Measurements from ENCODE around the gene UST. TPM values are rescaled to one million over a fixed set of nuclear protein-coding genes. Genes with fewer than 3 reads are reported as not detected.

Gene UST
- total and polyA plus RNA-seq, 2 of the 8 experiments (the other 6 are each of a cell fraction or from before 2014, with no cell fraction given), result 13.5 to 34.5 TPM

- POLR2A ChIA-PET (ENCODE audit: partially characterized antibody), result interaction anchor here (1.6 kb wide), 1 partner anchor 9 kb away, joined by 4 read pairs; no protein-coding TSS in a partner anchor
- no peak overlapping the region for H3K4me3 ChIP-seq (ENCODE audit: extremely low read depth in 1 of 4, insufficient read depth in 2 of 4, low read depth in 3 of 4, low read length in 4 of 4)
- no peak overlapping the region for H3K27ac ChIP-seq (ENCODE audit: low read depth, low read length)
- CTCF ChIA-PET (ENCODE audit: partially characterized antibody), result interaction anchor here (0.9 to 1.6 kb wide), 3 partner anchors 9 to 39 kb away, joined by 3 to 4 read pairs (median 4); no protein-coding TSS in a partner anchor
- H4K8ac ChIP-seq (ENCODE audit: extremely low read depth, insufficient read depth, low read length), result no peak overlapping the region
- no peak overlapping the region for H3K23ac ChIP-seq (ENCODE audit: insufficient read length)
- no peak overlapping the region for H2AFZ ChIP-seq (ENCODE audit: low read length)
- no peak overlapping the region for H4K5ac ChIP-seq (ENCODE audit: insufficient read length, low read depth, low read length)
- H3K18ac ChIP-seq (ENCODE audit: extremely low read depth, low read length), result no peak overlapping the region
- H3K36me3 ChIP-seq (ENCODE audit: control insufficient read depth in 2 of 4, insufficient read depth in 4 of 4, low read length in 3 of 4), result no peaks in the 10 kb centered on the region
- H3K9ac ChIP-seq (replicated peaks in 1 of 4; ENCODE audit: extremely low read depth in 1 of 4, low read depth in 3 of 4, low read length in 3 of 4), result no peak overlapping the region
- peaks cover 0 to 11% (median 6%) of the 10 kb centered on the region in 4 experiments; a peak in 5 of 7 replicates for H3K4me1 ChIP-seq (replicated peaks in 1 of 4; ENCODE audit: control insufficient read depth in 3 of 4, insufficient read depth in 4 of 4, low read length in 3 of 4)
- H3K79me1 ChIP-seq (ENCODE audit: low read depth, low read length), result peaks cover 8% of the 10 kb centered on the region; the same call in 1 of the 2 replicates
- peaks cover 2% of the 10 kb centered on the region; the same call in 1 of the 2 replicates for H3K23me2 ChIP-seq (ENCODE audit: low read depth, low read length)
- no peak overlapping the region for H2BK120ac ChIP-seq (replicated peaks; ENCODE audit: low read depth, low read length)
- H4K91ac ChIP-seq (replicated peaks; ENCODE audit: insufficient read length, low read length), result no peak overlapping the region
- H3K4me2 ChIP-seq (ENCODE audit: insufficient read depth in 1 of 2, low read depth in 2 of 2, low read length in 2 of 2), result no peak overlapping the region
- no peaks in the 10 kb centered on the region for H3K27me3 ChIP-seq (replicated peaks in 1 of 4; ENCODE audit: control insufficient read depth in 3 of 4, extremely low read depth in 1 of 4, insufficient read depth in 3 of 4, low read length in 3 of 4)
- no peak overlapping the region for H2BK20ac ChIP-seq (ENCODE audit: low read length)
- no peaks in the 10 kb centered on the region for H4K20me1 ChIP-seq (replicated peaks in 1 of 2; ENCODE audit: control insufficient read depth in 1 of 2, insufficient read depth in 2 of 2, low read length in 2 of 2)
- no peak overlapping the region for H2BK15ac ChIP-seq (ENCODE audit: low read length)
- no peak overlapping the region for H3K56ac ChIP-seq (replicated peaks; ENCODE audit: insufficient read length, low read depth, low read length)
- H3K79me2 ChIP-seq (ENCODE audit: control insufficient read depth in 1 of 2, insufficient read depth in 2 of 2, low read length in 2 of 2), result peaks cover 4 to 90% of the 10 kb centered on the region in 2 experiments; a peak in 3 of 4 replicates
- no peak overlapping the region for H2BK5ac ChIP-seq (ENCODE audit: low read depth, low read length)
- FAIRE-seq (no peak), DNase-seq (ENCODE audit: low read depth in 1 of 2, low spot score in 2 of 2) (no peak)
- H2AK5ac ChIP-seq (ENCODE audit: low read depth, low read length), result no peak overlapping the region
- H3K14ac ChIP-seq (ENCODE audit: insufficient read length), result no peak overlapping the region
- no peak overlapping the region for H2BK12ac ChIP-seq (ENCODE audit: low read depth, low read length)
- 100% methylated on average over 1 of the region's 1 CpG; no CpG with 5 or more reads in 1 of the 2 experiments for WGBS, 2 experiments (ENCODE audit: extremely low coverage in 1 of 2, insufficient coverage in 1 of 2, insufficient read length in 1 of 2, insufficient replicate concordance in 2 of 2, low coverage in 1 of 2, low lambda C conversion rate in 2 of 2, missing lambda C conversion rate in 1 of 2)
- no peaks in the 10 kb centered on the region for H3K9me3 ChIP-seq (ENCODE audit: insufficient read depth in 2 of 2, low read depth in 1 of 2, low read length in 1 of 2)
- no peak overlapping the region for H3K4ac ChIP-seq (replicated peaks; ENCODE audit: insufficient read length, low read depth, low read length)
- TF ChIP-seq GABPA (IDR thresholded peaks at IDR 0.05; ENCODE audit: borderline replicate concordance, insufficient read depth, low read length) (no peak), SP4 (IDR thresholded peaks at IDR 0.05; ENCODE audit: low read length) (no peak), HDAC6 (IDR thresholded peaks at IDR 0.05; ENCODE audit: low read depth, low read length) (no peak), POU5F1 (IDR thresholded peaks at IDR 0.05; ENCODE audit: low read depth, low read length) (no peak), PHF8 (conservative IDR thresholded peaks at IDR 0.05; ENCODE audit: low read depth, low read length) (no peak), TBP (IDR thresholded peaks at IDR 0.05; ENCODE audit: low read depth, low read length) (no peak), HDAC2 (IDR thresholded peaks at IDR 0.05; ENCODE audit: borderline replicate concordance in 1 of 2, low read depth in 2 of 2, low read length in 2 of 2) (no peak), NANOG (IDR thresholded peaks at IDR 0.05; ENCODE audit: insufficient read depth, low read depth, low read length, poor library complexity, severe bottlenecking) (no peak), CEBPB (IDR thresholded peaks at IDR 0.05; ENCODE audit: low read depth, low read length) (no peak), USF2 (IDR thresholded peaks at IDR 0.05; ENCODE audit: low read length) (no peak), BRCA1 (IDR thresholded peaks at IDR 0.05; ENCODE audit: low read depth, low read length) (no peak), TCF12 (IDR thresholded peaks at IDR 0.05; ENCODE audit: low read depth, low read length) (no peak), SRF (IDR thresholded peaks at IDR 0.05; ENCODE audit: low read depth, low read length) (no peak), POLR2A (IDR thresholded peaks at IDR 0.05; ENCODE audit: control extremely low read depth in 1 of 2, low read depth in 2 of 2, low read length in 2 of 2) (no peak)
These were observed 77.5 kb downstream of the UST start for GRCh38 chr6:148824291-148824690.

Data from H1 (cell line).